ENCODE measurements around the gene TLR4.

Gene TLR4

DNA sequence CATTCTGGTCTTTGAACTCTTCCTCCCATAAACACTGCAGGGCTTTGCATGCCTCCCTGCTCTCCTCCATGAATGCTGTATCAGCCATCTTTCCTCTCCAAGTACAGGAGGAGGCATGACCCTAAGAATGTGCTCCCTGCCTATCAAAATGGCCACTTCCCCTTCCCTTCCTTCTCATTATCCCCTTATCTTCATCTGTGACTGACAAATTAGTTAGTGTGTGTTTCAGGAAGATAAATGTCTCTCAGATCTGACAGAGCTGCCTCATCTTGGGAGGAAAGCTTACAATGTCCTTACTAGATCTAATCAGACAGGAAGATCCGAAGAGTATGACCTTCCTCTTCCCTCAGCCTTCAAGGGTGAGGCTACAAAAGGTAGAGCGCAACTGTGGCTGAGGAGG, 46.2 kb downstream of the TLR4 start:
- Histone ChIP-seq H3K9me3 (ENCODE audit: insufficient read depth, low read length) (no peaks in the 10 kb centered on the region), H3K4me1 (ENCODE audit: low read length) (peaks cover 6% of the 10 kb centered on the region), H3K27ac (ENCODE audit: low read length) (no peak overlapping the region), H3K4me2 (ENCODE audit: low read length) (no peak overlapping the region), H3K27me3 (ENCODE audit: low read depth, low read length) (peaks cover 73% of the 10 kb centered on the region), H3K9ac (ENCODE audit: low read length) (no peak overlapping the region), H2AFZ (ENCODE audit: low read depth, low read length) (no peak overlapping the region), H3K79me2 (ENCODE audit: low read length) (no peaks in the 10 kb centered on the region), H3K4me3 (ENCODE audit: low read length) (no peak overlapping the region), H4K20me1 (ENCODE audit: insufficient read depth, low read length) (no peaks in the 10 kb centered on the region), H3K36me3 (replicated peaks; ENCODE audit: low read depth, low read length) (no peaks in the 10 kb centered on the region)
- TF ChIP-seq, protein P1, sequence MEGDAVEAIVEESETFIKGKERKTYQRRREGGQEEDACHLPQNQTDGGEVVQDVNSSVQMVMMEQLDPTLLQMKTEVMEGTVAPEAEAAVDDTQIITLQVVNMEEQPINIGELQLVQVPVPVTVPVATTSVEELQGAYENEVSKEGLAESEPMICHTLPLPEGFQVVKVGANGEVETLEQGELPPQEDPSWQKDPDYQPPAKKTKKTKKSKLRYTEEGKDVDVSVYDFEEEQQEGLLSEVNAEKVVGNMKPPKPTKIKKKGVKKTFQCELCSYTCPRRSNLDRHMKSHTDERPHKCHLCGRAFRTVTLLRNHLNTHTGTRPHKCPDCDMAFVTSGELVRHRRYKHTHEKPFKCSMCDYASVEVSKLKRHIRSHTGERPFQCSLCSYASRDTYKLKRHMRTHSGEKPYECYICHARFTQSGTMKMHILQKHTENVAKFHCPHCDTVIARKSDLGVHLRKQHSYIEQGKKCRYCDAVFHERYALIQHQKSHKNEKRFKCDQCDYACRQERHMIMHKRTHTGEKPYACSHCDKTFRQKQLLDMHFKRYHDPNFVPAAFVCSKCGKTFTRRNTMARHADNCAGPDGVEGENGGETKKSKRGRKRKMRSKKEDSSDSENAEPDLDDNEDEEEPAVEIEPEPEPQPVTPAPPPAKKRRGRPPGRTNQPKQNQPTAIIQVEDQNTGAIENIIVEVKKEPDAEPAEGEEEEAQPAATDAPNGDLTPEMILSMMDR (IDR thresholded peaks at IDR 0.05; ENCODE audit: low read depth, low read length): no peak
- no peak for TF ChIP-seq EZH2phosphoT487 (IDR thresholded peaks at IDR 0.05; ENCODE audit: low read depth)

DNA sequence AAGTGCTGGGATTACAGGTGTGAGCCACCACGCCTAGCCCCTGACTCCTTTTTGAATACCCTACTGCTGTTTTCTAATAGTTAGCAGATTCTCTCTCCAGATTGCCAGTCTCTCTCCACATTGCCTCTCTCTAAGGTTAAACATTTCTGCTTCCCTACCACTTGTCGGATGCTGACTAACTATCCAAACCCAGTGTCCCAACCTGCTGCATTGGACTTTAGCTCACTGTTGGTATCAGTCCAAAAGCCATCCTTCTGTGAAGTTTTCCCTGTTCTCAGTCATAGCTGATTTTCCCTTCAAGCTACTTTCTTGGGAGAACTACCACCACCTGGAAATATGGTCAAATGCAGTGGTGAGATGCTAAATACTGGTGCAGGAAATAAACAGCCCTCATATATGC, 48.7 kb downstream of the TLR4 start:
- H3K27me3 ChIP-seq (ENCODE audit: low read depth, low read length): peaks cover 54% of the 10 kb centered on the region
- TF ChIP-seq, protein P1 (IDR thresholded peaks at IDR 0.05; ENCODE audit: low read depth, low read length): no peak
- no peak for TF ChIP-seq EZH2phosphoT487 (IDR thresholded peaks at IDR 0.05; ENCODE audit: low read depth)
- H3K4me3 ChIP-seq (ENCODE audit: low read length): no peak overlapping the region
- H3K9me3 ChIP-seq (ENCODE audit: insufficient read depth, low read length): no peaks in the 10 kb centered on the region
- H3K9ac ChIP-seq (ENCODE audit: low read length): no peak overlapping the region
- H2AFZ ChIP-seq (ENCODE audit: low read depth, low read length): no peak overlapping the region
- no peaks in the 10 kb centered on the region for H3K36me3 ChIP-seq (replicated peaks; ENCODE audit: low read depth, low read length)
- no peak overlapping the region for H3K27ac ChIP-seq (ENCODE audit: low read length)
- H3K4me1 ChIP-seq (ENCODE audit: low read length): peaks cover 6% of the 10 kb centered on the region
- no peaks in the 10 kb centered on the region for H3K79me2 ChIP-seq (ENCODE audit: low read length)
- no peak overlapping the region for H3K4me2 ChIP-seq (ENCODE audit: low read length)
- no peaks in the 10 kb centered on the region for H4K20me1 ChIP-seq (ENCODE audit: insufficient read depth, low read length)

DNA sequence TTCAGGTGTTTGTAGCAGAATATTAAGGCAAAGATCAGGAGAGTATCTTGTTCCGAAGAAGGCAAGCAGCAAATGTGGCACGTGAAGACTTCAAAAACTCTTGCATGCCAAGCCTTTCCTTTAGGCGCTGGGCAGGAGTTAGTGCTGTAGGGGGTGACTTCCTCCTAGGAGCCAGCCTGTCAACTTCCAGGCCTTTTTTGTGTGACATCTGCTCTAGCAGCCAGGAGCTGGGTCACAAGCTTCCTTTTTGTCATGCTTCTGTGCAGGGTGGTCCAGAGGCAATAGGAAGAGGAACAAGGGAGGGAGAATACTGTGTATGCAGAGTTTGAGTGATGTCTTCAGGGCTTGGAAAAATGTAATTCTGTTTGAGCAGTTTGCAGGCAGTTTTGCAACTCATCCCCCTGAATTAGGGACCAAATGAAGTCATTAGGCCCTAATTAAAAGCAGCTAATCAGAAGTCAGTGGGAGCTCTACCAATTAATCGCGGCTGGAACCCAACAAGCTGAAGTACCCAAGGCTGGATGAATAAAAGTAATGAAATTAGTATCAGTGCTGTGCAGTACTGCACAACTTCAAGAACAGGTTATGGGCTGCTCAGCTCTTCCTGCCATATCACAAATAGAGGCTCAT, 53.5 kb downstream of the TLR4 start:
- H3K36me3 ChIP-seq (replicated peaks; ENCODE audit: low read depth, low read length): no peaks in the 10 kb centered on the region
- TF ChIP-seq, protein P1 (IDR thresholded peaks at IDR 0.05; ENCODE audit: low read depth, low read length): no peak
- TF ChIP-seq EZH2phosphoT487 (IDR thresholded peaks at IDR 0.05; ENCODE audit: low read depth): no peak
- no peak overlapping the region for H3K9ac ChIP-seq (ENCODE audit: low read length)
- no peaks in the 10 kb centered on the region for H3K4me1 ChIP-seq (ENCODE audit: low read length)
- no peak overlapping the region for H2AFZ ChIP-seq (ENCODE audit: low read depth, low read length)
- no peak overlapping the region for H3K4me3 ChIP-seq (ENCODE audit: low read length)
- no peaks in the 10 kb centered on the region for H3K9me3 ChIP-seq (ENCODE audit: insufficient read depth, low read length)
- H3K79me2 ChIP-seq (ENCODE audit: low read length): no peaks in the 10 kb centered on the region
- no peak overlapping the region for H3K4me2 ChIP-seq (ENCODE audit: low read length)
- H4K20me1 ChIP-seq (ENCODE audit: insufficient read depth, low read length): no peaks in the 10 kb centered on the region
- H3K27ac ChIP-seq (ENCODE audit: low read length): no peak overlapping the region
- H3K27me3 ChIP-seq (ENCODE audit: low read depth, low read length): peaks cover 43% of the 10 kb centered on the region

DNA sequence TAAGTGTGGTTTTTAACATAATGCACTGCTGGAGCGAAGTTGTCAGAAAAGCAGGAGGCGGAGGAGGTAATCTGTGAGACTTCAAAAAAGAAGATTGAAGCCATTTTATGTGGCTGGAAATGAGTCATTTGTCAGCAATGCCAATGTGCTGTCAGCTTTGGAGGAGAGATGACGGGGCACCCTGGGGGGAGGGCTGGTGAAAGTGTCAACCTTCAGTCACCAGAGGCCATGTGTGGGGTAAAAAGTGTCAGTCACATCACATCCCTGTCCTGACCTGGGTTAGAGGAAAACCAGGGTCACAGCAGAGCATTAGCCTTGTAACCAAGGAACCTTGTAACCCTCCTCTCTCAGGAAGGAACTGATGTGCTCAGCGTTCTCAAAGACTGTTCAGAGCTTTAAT, 59.1 kb downstream of the TLR4 start:
- H3K27me3 ChIP-seq (ENCODE audit: low read depth, low read length): peaks cover 34% of the 10 kb centered on the region
- no peak overlapping the region for H3K4me3 ChIP-seq (ENCODE audit: low read length)
- H3K9ac ChIP-seq (ENCODE audit: low read length): no peak overlapping the region
- TF ChIP-seq, protein P1 (IDR thresholded peaks at IDR 0.05; ENCODE audit: low read depth, low read length): no peak
- TF ChIP-seq EZH2phosphoT487 (IDR thresholded peaks at IDR 0.05; ENCODE audit: low read depth): no peak
- H3K4me1 ChIP-seq (ENCODE audit: low read length): no peaks in the 10 kb centered on the region
- no peaks in the 10 kb centered on the region for H3K79me2 ChIP-seq (ENCODE audit: low read length)
- H4K20me1 ChIP-seq (ENCODE audit: insufficient read depth, low read length): no peaks in the 10 kb centered on the region
- H2AFZ ChIP-seq (ENCODE audit: low read depth, low read length): no peak overlapping the region
- no peak overlapping the region for H3K27ac ChIP-seq (ENCODE audit: low read length)
- no peaks in the 10 kb centered on the region for H3K36me3 ChIP-seq (replicated peaks; ENCODE audit: low read depth, low read length)
- no peak overlapping the region for H3K4me2 ChIP-seq (ENCODE audit: low read length)
- H3K9me3 ChIP-seq (ENCODE audit: insufficient read depth, low read length): no peaks in the 10 kb centered on the region

Data from OCI-LY3 (cell line).